Uterus (tissue), 2 donors: ENCODE measurements around the gene ING2.

Experiments
- CTCF ChIP-seq, 4 experiments: fragments of 200-600 bp in 2 of 4; fragments of 450-650 bp in 2 of 4; sonication (generic) in 2 of 4; IDR thresholded peaks; one replicate each; pipeline ENCODE4 v1.5.1; 2016 to 2019; ENCODE audit warnings: antibody characterized with exemption in 4 of 4, mild to moderate bottlenecking in 2 of 4, moderate library complexity in 1 of 4
- POLR2A ChIP-seq, 2 donors: fragments of 450-650 bp; IDR thresholded peaks; one replicate each; pipeline ENCODE4 v1.6.1; 2016; ENCODE audit warnings: antibody characterized with exemption in 2 of 2, mild to moderate bottlenecking in 1 of 2, moderate library complexity in 1 of 2

- TF ChIP-seq POLR2A (IDR thresholded peaks at IDR 0.05): no peak
- TF ChIP-seq CTCF (IDR thresholded peaks at IDR 0.05): no peak
These were observed 54.0 kb downstream of the ING2 start for GRCh38 chr4:183558873-183559272.
